ENCODE measurements around the gene SLC25A22.
A peak's percentile ranks its signal among the peaks of the same experiment; 100 is the strongest.

The SLC25A22 gene

GRCh38 chr11:771617-772204 is 26.4 kb downstream of the SLC25A22 start:
- no peak for DNase-seq (ENCODE audit: low read depth)

GRCh38 chr11:770642-771616 is 27.2 kb downstream of the SLC25A22 start:
- no peak for DNase-seq (ENCODE audit: low read depth)

- DNase-seq (ENCODE audit: low read depth) = no peak
Measured at GRCh38 chr11:769887-770641, 28.0 kb downstream of the SLC25A22 start.

GRCh38 chr11:767238-767637 is 30.8 kb downstream of the SLC25A22 start:
- DNase-seq (ENCODE audit: low read depth) = no peak

- no peak for DNase-seq (ENCODE audit: low read depth)
Measured at GRCh38 chr11:766936-767210, 31.2 kb downstream of the SLC25A22 start.

GRCh38 chr11:766106-766935 is 31.8 kb downstream of the SLC25A22 start:
- no peak for DNase-seq (ENCODE audit: low read depth)

GRCh38 chr11:765802-766091 is 32.3 kb downstream of the SLC25A22 start:
- DNase-seq (ENCODE audit: low read depth) = no peak

GRCh38 chr11:765025-765801 is 32.9 kb downstream of the SLC25A22 start:
- peak; percentile 50 for DNase-seq (ENCODE audit: low read depth)

GRCh38 chr11:764322-765024 is 33.6 kb downstream of the SLC25A22 start:
- no peak for DNase-seq (ENCODE audit: low read depth)

GRCh38 chr11:763549-764321 is 34.3 kb downstream of the SLC25A22 start:
- DNase-seq (ENCODE audit: low read depth) = no peak

GRCh38 chr11:763073-763463 is 35.0 kb downstream of the SLC25A22 start:
- DNase-seq (ENCODE audit: low read depth) = no peak

GRCh38 chr11:762421-763072 is 35.5 kb downstream of the SLC25A22 start:
- no peak for DNase-seq (ENCODE audit: low read depth)

GRCh38 chr11:761526-762108 is 36.5 kb downstream of the SLC25A22 start:
- DNase-seq (ENCODE audit: low read depth) = no peak

- DNase-seq (ENCODE audit: low read depth) = no peak
Measured at GRCh38 chr11:760236-760635, 37.8 kb downstream of the SLC25A22 start.

GRCh38 chr11:749731-750130 is 48.4 kb downstream of the SLC25A22 start:
- DNase-seq (ENCODE audit: low read depth) = no peak

- no peak for DNase-seq (ENCODE audit: low read depth)
Measured at GRCh38 chr11:748007-748359, 50.1 kb downstream of the SLC25A22 start.

GRCh38 chr11:747158-748006 is 50.7 kb downstream of the SLC25A22 start, which contains the start of gene TALDO1:
TALDO1 (plus strand) TSS chr11:747464; CDS start chr11:747482, 18 bp downstream.
- DNase-seq (ENCODE audit: low read depth) = peak; percentile 83
